GDM1 (cell line): Measurements from ENCODE around the gene WDR41.
"Not testable (repeated sequence)": the region's sequence is repeated elsewhere in the genome, so short reads cannot be mapped to it uniquely, and the experiment has no call there.

Experiments used
- DNase-seq: peaks from one replicate; lab custom pipeline; 2025; lab: John Stamatoyannopoulos, UW

The WDR41 gene

GRCh38 chr5:77407152-77407551 lies 85.0 kb downstream of the WDR41 start:
- DNase-seq: no peak

GRCh38 chr5:77402796-77403195 lies 89.3 kb downstream of the WDR41 start:
- DNase-seq: no peak

- DNase-seq: no peak
These were observed 91.5 kb downstream of the WDR41 start for GRCh38 chr5:77400645-77401044.

GRCh38 chr5:77398896-77399295 lies 93.2 kb downstream of the WDR41 start:
- DNase-seq: no peak

- no peak for DNase-seq
These were observed 93.7 kb downstream of the WDR41 start for GRCh38 chr5:77398458-77398857.

GRCh38 chr5:77397686-77398292 lies 94.3 kb downstream of the WDR41 start:
- DNase-seq: no peak

- DNase-seq: no peak
These were observed 96.1 kb downstream of the WDR41 start for GRCh38 chr5:77396017-77396416.

GRCh38 chr5:77394064-77394715 lies 97.9 kb downstream of the WDR41 start:
- DNase-seq: no peak

- DNase-seq: no peak
These were observed 100.8 kb downstream of the WDR41 start for GRCh38 chr5:77391240-77391765.

- DNase-seq: no peak
These were observed 101.3 kb downstream of the WDR41 start for GRCh38 chr5:77390795-77391194.

GRCh38 chr5:77390221-77390620 lies 101.9 kb downstream of the WDR41 start:
- DNase-seq: no peak

GRCh38 chr5:77389746-77390145 lies 102.4 kb downstream of the WDR41 start:
- DNase-seq: no peak

GRCh38 chr5:77386340-77386739 lies 105.8 kb downstream of the WDR41 start:
- DNase-seq: not testable (repeated sequence)

GRCh38 chr5:77383336-77383735 lies 108.8 kb downstream of the WDR41 start:
- not testable (repeated sequence) for DNase-seq
